Measurements from ENCODE around the gene ZNF688. TPM values are rescaled to one million over a fixed set of nuclear protein-coding genes. Genes with fewer than 3 reads are reported as not detected.

ZNF688 gene
- total RNA-seq, 4 donors from 2014 or later, result 5.4 to 15.3 (median 10.2) TPM

DNA sequence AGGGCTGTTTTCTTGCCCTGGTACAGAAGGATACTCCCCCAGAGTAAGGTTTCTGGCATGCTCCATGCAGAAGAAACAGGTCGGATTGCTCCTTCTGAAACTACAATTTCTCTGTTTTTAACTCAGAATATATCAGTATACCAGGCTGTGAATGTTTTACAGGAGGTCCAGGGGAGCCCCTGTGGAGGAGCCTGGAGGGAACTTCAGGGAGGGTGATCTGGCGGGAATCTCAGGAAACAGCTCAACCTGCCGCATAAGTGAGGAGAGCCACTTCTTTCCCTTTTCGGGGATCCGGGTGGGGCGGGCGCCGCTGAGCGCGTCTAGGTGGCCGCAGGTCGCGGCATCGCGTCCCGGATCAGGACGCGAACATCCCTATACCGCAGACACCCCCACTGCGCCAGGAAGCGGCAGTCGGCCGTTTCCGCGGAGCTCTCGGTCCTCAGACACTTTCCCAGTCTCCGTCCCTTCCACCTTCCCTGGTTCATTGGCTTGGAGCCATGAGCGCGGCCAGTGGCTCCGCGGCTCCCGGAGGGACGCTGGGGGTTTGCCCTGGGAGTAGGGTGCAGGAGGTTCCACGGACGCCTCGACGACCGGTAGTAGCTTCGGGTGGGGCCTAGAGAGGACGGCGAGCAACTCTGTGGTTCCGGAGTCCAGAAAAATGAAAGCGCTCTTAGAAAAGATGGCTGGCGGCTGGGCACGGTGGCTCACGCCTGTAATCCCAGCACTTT, 10.3 kb downstream of the ZNF688 start:
- no peak for DNase-seq
- TF ChIP-seq, protein P1, sequence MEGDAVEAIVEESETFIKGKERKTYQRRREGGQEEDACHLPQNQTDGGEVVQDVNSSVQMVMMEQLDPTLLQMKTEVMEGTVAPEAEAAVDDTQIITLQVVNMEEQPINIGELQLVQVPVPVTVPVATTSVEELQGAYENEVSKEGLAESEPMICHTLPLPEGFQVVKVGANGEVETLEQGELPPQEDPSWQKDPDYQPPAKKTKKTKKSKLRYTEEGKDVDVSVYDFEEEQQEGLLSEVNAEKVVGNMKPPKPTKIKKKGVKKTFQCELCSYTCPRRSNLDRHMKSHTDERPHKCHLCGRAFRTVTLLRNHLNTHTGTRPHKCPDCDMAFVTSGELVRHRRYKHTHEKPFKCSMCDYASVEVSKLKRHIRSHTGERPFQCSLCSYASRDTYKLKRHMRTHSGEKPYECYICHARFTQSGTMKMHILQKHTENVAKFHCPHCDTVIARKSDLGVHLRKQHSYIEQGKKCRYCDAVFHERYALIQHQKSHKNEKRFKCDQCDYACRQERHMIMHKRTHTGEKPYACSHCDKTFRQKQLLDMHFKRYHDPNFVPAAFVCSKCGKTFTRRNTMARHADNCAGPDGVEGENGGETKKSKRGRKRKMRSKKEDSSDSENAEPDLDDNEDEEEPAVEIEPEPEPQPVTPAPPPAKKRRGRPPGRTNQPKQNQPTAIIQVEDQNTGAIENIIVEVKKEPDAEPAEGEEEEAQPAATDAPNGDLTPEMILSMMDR (IDR thresholded peaks at IDR 0.05), result no peak
- no peak for TF ChIP-seq POLR2A (IDR thresholded peaks at IDR 0.05)
- Histone ChIP-seq H3K27ac (peak overlapping the region; percentile 34 to 75 (median 66)), H3K9me3 (no peaks in the 10 kb centered on the region), H3K36me3 (peaks cover 0 to 1% (median 0%) of the 10 kb centered on the region in 3 donors), H3K4me3 (peak overlapping the region; percentile 28 to 61 (median 49)), H3K27me3 (no peaks in the 10 kb centered on the region), H3K4me1 (peaks cover 16 to 36% (median 17%) of the 10 kb centered on the region in 3 donors)
- 11 to 43% methylated on average over 6 to 31 of the region's 46 CpGs for WGBS, 2 donors
- intact Hi-C loops (cut with DNase I), result no loop called here

DNA sequence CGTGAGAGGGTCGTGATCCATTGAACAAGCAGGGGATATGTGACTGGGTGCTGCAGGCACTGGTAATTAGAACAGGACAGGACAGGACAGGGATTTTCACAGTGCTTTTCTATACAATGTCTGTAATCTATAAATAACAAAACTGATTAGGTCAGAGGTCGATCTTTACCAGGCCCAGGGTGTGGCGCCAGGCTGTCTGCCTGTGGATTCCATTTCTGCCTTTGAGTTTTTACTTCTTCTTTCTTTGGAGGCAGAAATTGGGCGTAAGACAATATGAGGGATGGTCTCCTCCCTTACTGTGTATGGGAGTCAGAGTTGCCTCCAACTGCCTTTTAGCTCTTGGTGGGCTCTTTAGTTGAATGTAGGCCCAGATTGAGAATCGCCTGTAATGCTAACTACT, 11.8 kb downstream of the ZNF688 start:
- Histone ChIP-seq H3K36me3 (peaks cover 9 to 17% (median 12%) of the 10 kb centered on the region in 3 donors), H3K4me1 (peaks cover 16 to 47% (median 17%) of the 10 kb centered on the region in 3 donors), H3K4me3 (no peak overlapping the region), H3K27me3 (no peaks in the 10 kb centered on the region), H3K27ac (peak overlapping the region in 1 of 4 donors; percentile 5), H3K9me3 (no peaks in the 10 kb centered on the region)
- WGBS, 2 donors, result 90 to 95% methylated on average over 5 to 6 of the region's 6 CpGs
- intact Hi-C loops (cut with DNase I), result no loop called here
- DNase-seq, result no peak
- no peak for TF ChIP-seq POLR2A (IDR thresholded peaks at IDR 0.05)
- TF ChIP-seq, protein P1 (IDR thresholded peaks at IDR 0.05), result no peak

DNA sequence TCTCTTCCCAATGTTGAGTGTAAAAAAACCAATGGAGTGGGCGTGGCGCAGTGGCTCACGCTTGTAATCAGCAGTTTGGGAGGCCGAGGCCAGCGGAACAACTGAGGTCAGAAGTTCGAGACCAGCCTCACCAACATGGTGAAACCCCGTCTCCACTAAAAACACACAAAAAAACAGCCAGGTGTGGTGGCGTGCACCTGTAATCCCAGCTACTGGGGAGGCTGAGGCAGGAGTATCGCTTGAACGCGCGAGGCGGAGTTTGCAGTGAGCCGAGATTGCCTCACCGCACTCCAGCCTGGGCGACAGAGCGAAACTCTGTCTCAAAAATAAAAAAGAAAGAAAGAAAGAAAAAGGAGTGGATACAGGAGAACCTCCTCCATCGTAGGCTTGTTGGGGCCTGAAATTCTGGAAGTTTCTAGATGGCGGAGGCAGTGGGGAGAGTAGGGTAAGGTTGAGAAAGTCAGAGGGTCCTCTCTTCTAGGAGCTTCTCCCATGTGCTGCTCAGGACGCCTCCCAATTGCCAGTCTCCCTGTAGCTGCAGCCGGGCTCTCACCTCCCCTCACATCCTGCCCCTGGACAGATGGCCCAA, 12.6 kb downstream of the ZNF688 start:
- Histone ChIP-seq H3K4me1 (peaks cover 16 to 48% (median 17%) of the 10 kb centered on the region in 3 donors), H3K27ac (peak overlapping the region; percentile 49 to 98 (median 96)), H3K27me3 (no peaks in the 10 kb centered on the region), H3K9me3 (no peaks in the 10 kb centered on the region), H3K36me3 (peaks cover 9 to 25% (median 15%) of the 10 kb centered on the region in 3 donors), H3K4me3 (peak overlapping the region; percentile 82 to 96 (median 92))
- WGBS, 2 donors, result 74 to 90% methylated on average over 15 to 21 of the region's 21 CpGs
- TF ChIP-seq, protein P1 (IDR thresholded peaks at IDR 0.05), result no peak
- TF ChIP-seq POLR2A (IDR thresholded peaks at IDR 0.05), result no peak
- no peak for DNase-seq
- intact Hi-C loops (cut with DNase I), result no loop called here

DNA sequence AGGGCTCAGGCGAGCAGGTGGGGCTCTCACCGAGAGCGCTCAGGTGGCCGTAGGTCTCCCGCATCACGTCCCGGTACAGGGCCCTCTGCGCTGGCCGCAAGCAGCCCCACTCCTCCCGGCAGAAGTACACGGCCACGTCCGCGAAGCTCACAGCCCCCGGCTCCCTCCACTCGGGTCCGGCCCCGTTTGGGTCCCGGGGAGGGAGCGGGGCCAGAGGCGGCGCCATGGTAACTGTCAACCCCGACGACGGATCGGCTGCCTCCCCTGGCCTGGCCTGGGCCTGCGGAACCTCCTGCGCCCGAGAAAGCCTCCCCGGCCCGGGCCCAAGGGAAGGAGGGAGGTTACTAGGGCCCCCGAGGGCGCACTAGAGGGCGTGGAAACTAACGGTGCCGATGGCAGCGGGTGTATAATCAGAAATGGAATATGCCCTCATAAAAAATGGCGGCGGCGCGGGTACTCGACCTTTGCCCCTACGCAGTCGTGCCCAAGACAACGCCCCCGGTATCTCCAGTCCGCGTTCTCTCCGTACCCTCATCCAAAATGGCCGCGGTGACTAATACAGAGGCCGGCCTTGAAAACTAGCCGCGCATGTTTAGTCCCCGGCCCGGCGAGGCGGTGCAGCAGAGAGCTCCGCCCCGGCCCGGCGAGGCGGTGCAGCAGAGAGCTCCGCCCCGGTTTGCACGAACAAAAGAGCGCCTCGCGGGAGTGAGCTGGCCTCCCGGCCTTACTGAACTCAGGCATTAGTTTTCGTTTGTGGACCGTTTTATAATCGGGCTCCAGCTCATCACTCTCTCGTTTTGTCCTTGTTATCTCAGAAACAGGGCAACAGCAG, 13.3 kb downstream of the ZNF688 start, which contains the start of gene ZNF764:
ZNF764 (minus strand) TSS at position 418 of the 832 bp plus-strand sequence; CDS start at position 226, 192 bp downstream.
- TF ChIP-seq, protein P1 (IDR thresholded peaks at IDR 0.05), result peak in 2 of 6 experiments; percentile 12 to 39
- peak in 1 of 4 donors; percentile 62 for TF ChIP-seq POLR2A (IDR thresholded peaks at IDR 0.05)
- DNase-seq, result peak; percentile 93
- peaks cover 16 to 48% (median 17%) of the 10 kb centered on the region in 3 donors for H3K4me1 ChIP-seq
- peaks cover 9 to 32% (median 15%) of the 10 kb centered on the region in 3 donors for H3K36me3 ChIP-seq
- peak within 1 kb of the TSS; percentile 82 to 96 (median 92) for H3K4me3 ChIP-seq
- intact Hi-C loops (cut with DNase I), result no loop called here
- no peaks in the 10 kb centered on the region for H3K27me3 ChIP-seq
- H3K27ac ChIP-seq, result peak within 1 kb of the TSS; percentile 95 to 98 (median 96)
- no peaks in the 10 kb centered on the region for H3K9me3 ChIP-seq
- no CpG with 5 or more reads among the region's 74 CpGs for WGBS, 2 donors
